H9 (cell line): ENCODE measurements around the gene TTC39C. TPM values are rescaled to one million over a fixed set of nuclear protein-coding genes. Genes with fewer than 3 reads are reported as not detected.

Experiments
- DNase-seq: peaks from one replicate; pipeline ENCODE4 v3.0.0-alpha.2; 2017
- H2AFZ ChIP-seq: one replicate; pipeline ENCODE4 v1.6.1; 2013; ENCODE audit warnings: mild to moderate bottlenecking, low read length, control low read depth, moderate library complexity
- H2AK5ac ChIP-seq: 2 replicates; pipeline ENCODE4 v1.6.1; 2013; ENCODE audit warnings: low read length, control low read depth, mixed read lengths; ENCODE audit not compliant: insufficient read length
- H2BK120ac ChIP-seq: one replicate; pipeline ENCODE4 v1.6.1; 2013; ENCODE audit warnings: low read depth, mild to moderate bottlenecking, low read length, control low read depth, inconsistent platforms; ENCODE audit not compliant: poor library complexity, severe bottlenecking
- H2BK12ac ChIP-seq: 2 replicates; pipeline ENCODE4 v1.6.1; 2013; ENCODE audit warnings: low read length, control low read depth, mixed read lengths, low read depth; ENCODE audit not compliant: insufficient read length
- H2BK15ac ChIP-seq: 2 replicates; pipeline ENCODE4 v1.6.1; 2013; ENCODE audit warnings: low read depth, low read length, control low read depth
- H2BK20ac ChIP-seq: one replicate; pipeline ENCODE4 v1.6.1; 2013; ENCODE audit warnings: low read depth, mild to moderate bottlenecking, low read length, control low read depth, inconsistent platforms; ENCODE audit not compliant: poor library complexity, severe bottlenecking
- H2BK5ac ChIP-seq: 2 replicates; pipeline ENCODE4 v1.6.1; 2013; ENCODE audit warnings: low read length, control low read depth, mixed read lengths; ENCODE audit not compliant: insufficient read length
- H3K14ac ChIP-seq: 2 replicates; pipeline ENCODE4 v1.6.1; 2013; ENCODE audit warnings: low read length, control low read depth; ENCODE audit not compliant: insufficient read depth
- H3K18ac ChIP-seq: 2 replicates; pipeline ENCODE4 v1.6.1; 2013; ENCODE audit warnings: low read depth, mild to moderate bottlenecking, mixed read lengths, low read length, control low read depth; ENCODE audit not compliant: insufficient read length
- H3K23ac ChIP-seq: 2 replicates; pipeline ENCODE4 v1.6.1; 2013; ENCODE audit warnings: low read length, control low read depth, mixed read lengths, low read depth; ENCODE audit not compliant: insufficient read length
- H3K23me2 ChIP-seq: 2 replicates; pipeline ENCODE4 v1.6.1; 2013; ENCODE audit warnings: low read depth, mild to moderate bottlenecking, mixed read lengths, low read length, control low read depth; ENCODE audit not compliant: insufficient read length, poor library complexity, severe bottlenecking
- H3K27ac ChIP-seq: 2 replicates; pipeline ENCODE4 v1.5.1; 2013; ENCODE audit warnings: low read length, control low read depth, mixed read lengths, low read depth; ENCODE audit not compliant: insufficient read length
- H3K27me3 ChIP-seq: 2 replicates; pipeline ENCODE4 v1.6.1; 2013; ENCODE audit warnings: low read length, control low read depth, inconsistent platforms; ENCODE audit not compliant: insufficient read depth
- H3K4ac ChIP-seq: 2 replicates; pipeline ENCODE4 v1.6.1; 2013; ENCODE audit warnings: low read depth, mild to moderate bottlenecking, control low read depth, inconsistent platforms, low read length, moderate library complexity
- H3K4me1 ChIP-seq: 2 replicates; pipeline ENCODE4 v1.6.1; 2013; ENCODE audit warnings: low read length, control low read depth, inconsistent platforms; ENCODE audit not compliant: insufficient read depth
- H3K4me2 ChIP-seq: 2 replicates; pipeline ENCODE4 v1.6.1; 2013; ENCODE audit warnings: low read length, control low read depth, mixed read lengths; ENCODE audit not compliant: insufficient read length, insufficient read depth
- H3K56ac ChIP-seq: 2 replicates; pipeline ENCODE4 v1.6.1; 2013; ENCODE audit warnings: low read depth, mild to moderate bottlenecking, mixed read lengths, low read length, control low read depth; ENCODE audit not compliant: insufficient read length
- H3K79me1 ChIP-seq: 2 replicates; pipeline ENCODE4 v1.6.1; 2013; ENCODE audit warnings: low read depth, mild to moderate bottlenecking, moderate library complexity, low read length, control low read depth, inconsistent platforms; ENCODE audit not compliant: insufficient read depth, poor library complexity, severe bottlenecking
- H3K79me2 ChIP-seq: 2 replicates; pipeline ENCODE4 v1.6.1; 2013; ENCODE audit warnings: low read length, control low read depth, inconsistent platforms; ENCODE audit not compliant: insufficient read depth
- H3K9ac ChIP-seq: 2 replicates; pipeline ENCODE4 v1.6.1; 2013; ENCODE audit warnings: low read length, control low read depth, mixed read lengths; ENCODE audit not compliant: insufficient read length; ENCODE audit errors: extremely low read depth
- H3K9me3 ChIP-seq: one replicate; pipeline ENCODE4 v1.6.1; 2013; ENCODE audit warnings: low read depth, low read length, inconsistent platforms; ENCODE audit not compliant: control insufficient read depth
- H3T11ph ChIP-seq: one replicate; pipeline ENCODE4 v1.6.1; 2013; ENCODE audit warnings: mild to moderate bottlenecking, low read length, control low read depth, inconsistent platforms
- H4K20me1 ChIP-seq: one replicate; pipeline ENCODE4 v1.6.1; 2013; ENCODE audit not compliant: control insufficient read depth, insufficient read length, insufficient read depth
- H4K5ac ChIP-seq: 2 replicates; pipeline ENCODE4 v1.6.1; 2013; ENCODE audit warnings: low read depth, mild to moderate bottlenecking, mixed read lengths, low read length, control low read depth; ENCODE audit not compliant: insufficient read length
- H4K8ac ChIP-seq: replicated peaks from 2 replicates; pipeline ENCODE4 v1.6.1; 2013; ENCODE audit warnings: low read length, control low read depth, mixed read lengths, low read depth; ENCODE audit not compliant: insufficient read length
- H4K91ac ChIP-seq: 2 replicates; pipeline ENCODE4 v1.6.1; 2013; ENCODE audit warnings: low read depth, mild to moderate bottlenecking, moderate library complexity, mixed read lengths, low read length, control low read depth; ENCODE audit not compliant: insufficient read length
- H3K27ac Mint-ChIP-seq, 3 experiments: 2 replicates in 2 of 3; 3 replicates in 1 of 3; pipeline ENCODE4 v1.8.0; 2020 to 2021; ENCODE audit warnings: mixed read lengths in 3 of 3, mild to moderate bottlenecking in 1 of 3, moderate library complexity in 1 of 3
- H3K27me3 Mint-ChIP-seq: 2 replicates; pipeline ENCODE4 v1.8.0; 2021; ENCODE audit warnings: low read depth, mild to moderate bottlenecking, moderate library complexity, mixed read lengths
- H3K36me3 Mint-ChIP-seq, 3 experiments: 2 replicates in 2 of 3; 3 replicates in 1 of 3; pipeline ENCODE4 v1.8.0; 2020 to 2021; ENCODE audit warnings: low read depth in 3 of 3, mixed read lengths in 3 of 3; ENCODE audit not compliant: insufficient read depth in 1 of 3
- H3K4me1 Mint-ChIP-seq, 2 experiments: 2 replicates each; pipeline ENCODE4 v1.8.0; 2020; ENCODE audit warnings: mixed read lengths in 2 of 2
- H3K4me3 Mint-ChIP-seq, 2 experiments: 2 replicates in 1 of 2; 3 replicates in 1 of 2; pipeline ENCODE4 v1.8.0; 2020 to 2021; ENCODE audit warnings: mild to moderate bottlenecking in 2 of 2, mixed read lengths in 2 of 2, moderate library complexity in 1 of 2
- H3K9me3 Mint-ChIP-seq, 2 experiments: 2 replicates in 1 of 2; 3 replicates in 1 of 2; pipeline ENCODE4 v1.8.0; 2020; ENCODE audit warnings: mild to moderate bottlenecking in 2 of 2, mixed read lengths in 2 of 2, moderate library complexity in 1 of 2
- CTCF ChIP-seq: fragments of 200-600 bp; sonication (generic); conservative IDR thresholded peaks from 3 replicates; pipeline ENCODE4 v1.8.0; 2021; ENCODE audit warnings: antibody characterized with exemption, mild to moderate bottlenecking
- WGBS: extraction: QIAGEN DNeasy Blood & Tissue Kit; methylation state at CpG from one replicate; pipeline ENCODE4 v1.1.7; 2013; ENCODE audit warnings: missing lambda C conversion rate, low lambda C conversion rate, mixed read lengths; ENCODE audit not compliant: insufficient read length; ENCODE audit errors: extremely low coverage; 5-methylcytosine and 5-hydroxymethylcytosine counted together
- total RNA-seq: library from RNA; stranded (reverse); gene quantifications from 2 replicates; pipeline ENCODE4 v1.2.1, GENCODE V29; 2021

Gene TTC39C
- total RNA-seq, 1 experiment from 2014 or later, result 18.0 TPM

GRCh38 chr18:24003288-24003687, 11.3 kb upstream of the TTC39C start:
- Histone ChIP-seq H2AFZ (no peak overlapping the region), H4K91ac (no peak overlapping the region), H3K79me2 (no peaks in the 10 kb centered on the region), H4K8ac (no peak overlapping the region), H3K18ac (no peak overlapping the region), H3T11ph (no peak overlapping the region), H2BK5ac (no peak overlapping the region), H3K4me1 (no peaks in the 10 kb centered on the region; the same call in 1 of the 2 replicates), H4K5ac (no peak overlapping the region), H3K4ac (no peak overlapping the region), H3K27me3 (no peaks in the 10 kb centered on the region), H2BK120ac (no peak overlapping the region), H3K14ac (no peak overlapping the region), H2BK12ac (no peak overlapping the region), H3K4me2 (no peak overlapping the region), H4K20me1 (no peaks in the 10 kb centered on the region), H3K9me3 (no peaks in the 10 kb centered on the region), H2BK15ac (no peak overlapping the region), H2AK5ac (no peak overlapping the region), H3K9ac (no peak overlapping the region), H3K23me2 (no peaks in the 10 kb centered on the region), H3K23ac (no peak overlapping the region), H3K79me1 (no peaks in the 10 kb centered on the region), H3K27ac (no peak overlapping the region), H2BK20ac (no peak overlapping the region), H3K56ac (no peak overlapping the region)
- no peak for DNase-seq
- Mint-ChIP-seq H3K9me3 (no peaks in the 10 kb centered on the region), H3K4me3 (no peak overlapping the region), H3K27ac (no peak overlapping the region), H3K27me3 (no peaks in the 10 kb centered on the region; the same call in 1 of the 2 replicates), H3K36me3 (no peaks in the 10 kb centered on the region), H3K4me1 (no peaks in the 10 kb centered on the region)
- no CpG with 5 or more reads among the region's 3 CpGs for WGBS
- no peak for TF ChIP-seq CTCF
